HG03442 (cell line): ENCODE measurements around the gene RAB18.
"Not testable (repeated sequence)": the region's sequence is repeated elsewhere in the genome, so short reads cannot be mapped to it uniquely, and the experiment has no call there.

ENCODE experiments used
- ATAC-seq: cut with Tn5 transposase; IDR thresholded peaks from one replicate; pipeline ENCODE4 v1.9.1; 2021; ENCODE audit warnings: mild to moderate bottlenecking, moderate library complexity; ENCODE audit not compliant: unreplicated experiment

Gene RAB18

DNA sequence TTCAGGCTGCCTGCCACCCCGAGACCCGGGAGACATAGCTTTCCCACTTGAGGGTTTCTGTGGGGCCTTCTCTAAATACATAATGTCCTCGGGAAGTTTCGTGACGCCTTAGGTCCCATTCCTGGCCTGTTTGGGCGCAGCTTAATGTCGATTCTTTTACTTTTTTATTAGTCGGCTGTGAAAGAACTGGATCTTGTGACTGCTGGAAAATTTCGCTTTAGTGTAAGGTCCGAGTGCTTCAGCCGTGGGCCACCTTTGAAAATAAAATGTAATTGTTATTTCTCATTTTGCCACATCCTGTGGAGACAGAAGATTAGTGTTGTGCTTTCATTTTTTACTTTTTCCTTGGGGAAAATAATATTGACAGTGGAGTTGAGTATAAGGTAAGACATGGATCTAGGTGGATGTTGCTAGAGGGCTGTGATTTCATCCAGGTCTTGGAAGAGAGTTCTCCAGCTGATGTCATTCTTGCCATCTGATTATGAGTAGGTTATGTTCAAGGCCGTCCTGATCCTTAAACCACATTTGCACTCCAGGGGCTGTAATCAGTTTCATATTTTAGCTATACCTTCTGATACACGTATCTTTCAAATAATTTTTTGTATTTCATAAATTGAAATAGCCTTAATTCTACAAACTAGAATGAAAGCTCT lies 830 bp downstream of the RAB18 start:
- ATAC-seq: no peak

DNA sequence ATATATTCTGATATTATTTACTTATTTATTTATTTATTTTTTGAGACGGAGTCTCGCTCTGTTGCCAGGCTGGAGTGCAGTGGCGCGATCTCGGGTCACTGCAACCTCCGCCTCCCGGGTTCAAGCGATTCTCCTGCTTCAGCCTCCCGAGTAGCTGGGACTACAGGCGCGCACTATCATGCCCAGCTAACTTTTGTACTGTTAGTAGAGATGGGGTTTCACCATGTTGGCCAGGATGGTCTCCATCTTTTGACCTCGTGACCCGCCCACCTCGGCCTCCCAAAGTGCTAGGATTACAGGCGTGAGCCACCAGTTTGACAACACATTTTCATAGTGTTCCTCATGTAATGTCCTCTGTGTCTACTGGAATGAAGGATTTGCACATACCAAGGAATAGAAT lies 1.4 kb downstream of the RAB18 start:
- ATAC-seq: not testable (repeated sequence)

DNA sequence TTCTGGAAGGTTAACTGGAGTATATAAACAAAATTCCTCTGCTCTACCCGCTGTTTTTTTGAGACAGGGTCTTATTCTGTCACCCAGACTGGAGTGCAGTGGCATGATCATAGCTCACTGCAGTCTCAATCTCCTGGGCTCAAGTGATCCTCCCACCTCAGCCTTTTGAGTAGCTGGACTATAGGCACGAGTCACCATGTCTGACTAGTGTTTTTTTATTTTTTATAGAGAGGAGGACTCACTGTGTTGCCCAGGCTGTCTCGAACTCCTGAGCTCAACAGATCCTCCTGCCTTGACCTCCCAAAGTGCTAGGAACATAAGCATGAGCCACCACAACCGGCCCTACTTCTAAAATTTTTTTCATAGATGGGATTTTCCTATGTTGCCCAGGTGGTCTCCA lies 2.2 kb downstream of the RAB18 start:
- no peak for ATAC-seq

DNA sequence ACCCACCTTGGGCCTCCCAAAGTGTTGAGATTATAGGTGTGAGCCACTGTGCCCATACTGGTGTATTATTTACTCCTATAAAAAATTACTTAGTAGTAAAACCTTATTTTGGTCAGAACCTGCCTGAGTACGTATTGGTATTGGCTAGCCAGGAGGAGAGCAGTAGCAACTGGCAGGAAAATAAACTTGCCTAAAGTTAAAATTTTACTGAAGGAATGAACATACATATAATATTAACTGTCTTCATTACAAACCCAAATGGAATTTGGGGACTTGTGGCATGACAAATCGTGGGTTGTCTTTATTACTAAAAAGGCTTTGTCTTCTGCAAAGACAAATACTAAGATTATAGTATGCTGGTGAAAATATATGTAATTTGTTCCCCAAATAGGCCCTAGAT lies 8.4 kb downstream of the RAB18 start:
- ATAC-seq: no peak

DNA sequence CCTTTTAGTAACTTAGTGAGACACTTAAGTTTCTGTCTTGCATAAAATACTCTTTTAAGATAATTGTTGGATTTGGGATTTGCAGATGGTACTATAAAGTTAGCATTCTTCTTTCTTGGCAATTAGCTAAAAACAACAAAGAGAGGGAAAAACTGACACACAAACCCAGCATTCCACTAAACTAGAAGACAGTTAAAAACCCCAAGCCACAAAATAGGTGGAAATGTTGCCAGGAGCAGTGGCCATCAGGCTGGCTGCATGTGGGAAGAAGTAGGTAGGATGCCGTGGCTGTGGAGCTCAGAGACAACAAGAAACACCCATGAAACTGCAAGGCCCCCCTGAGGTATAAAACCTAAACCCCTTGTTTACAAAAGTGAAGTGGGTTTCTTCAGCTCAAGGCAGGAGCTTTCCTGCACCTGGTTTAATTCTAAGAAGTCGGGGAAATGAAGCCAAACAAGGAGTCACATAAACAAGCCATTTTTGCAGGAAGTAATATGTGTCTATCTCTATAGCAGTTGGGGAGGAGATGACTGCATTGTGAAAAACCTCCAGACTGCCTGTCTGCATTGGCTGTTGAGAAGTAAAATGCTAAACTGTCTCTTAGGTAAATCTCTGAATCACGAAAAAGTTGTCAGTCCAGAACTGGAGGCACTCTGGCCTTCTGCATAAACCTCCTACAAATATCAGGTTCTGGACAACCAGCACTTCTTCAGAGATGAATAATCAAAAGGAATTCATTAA lies 9.5 kb downstream of the RAB18 start:
- no peak for ATAC-seq

DNA sequence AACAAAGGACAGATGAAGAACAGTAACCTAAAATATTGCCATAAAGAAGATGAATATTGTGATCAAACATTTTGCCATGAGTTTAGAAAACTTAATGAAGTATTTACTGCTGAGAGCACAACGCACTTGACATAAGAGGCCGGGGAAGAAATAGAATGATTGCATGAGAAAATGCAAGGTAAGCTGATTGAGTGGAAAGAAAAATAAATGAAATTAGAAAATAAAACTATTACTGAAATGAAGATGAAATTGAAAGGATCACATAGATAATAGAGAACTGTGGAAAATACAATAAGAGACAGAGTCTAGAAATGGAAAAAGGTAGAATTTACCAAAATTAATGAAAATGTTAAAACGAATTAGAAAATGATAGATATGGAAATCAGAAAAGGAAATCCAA lies 10.1 kb downstream of the RAB18 start:
- ATAC-seq: no peak

DNA sequence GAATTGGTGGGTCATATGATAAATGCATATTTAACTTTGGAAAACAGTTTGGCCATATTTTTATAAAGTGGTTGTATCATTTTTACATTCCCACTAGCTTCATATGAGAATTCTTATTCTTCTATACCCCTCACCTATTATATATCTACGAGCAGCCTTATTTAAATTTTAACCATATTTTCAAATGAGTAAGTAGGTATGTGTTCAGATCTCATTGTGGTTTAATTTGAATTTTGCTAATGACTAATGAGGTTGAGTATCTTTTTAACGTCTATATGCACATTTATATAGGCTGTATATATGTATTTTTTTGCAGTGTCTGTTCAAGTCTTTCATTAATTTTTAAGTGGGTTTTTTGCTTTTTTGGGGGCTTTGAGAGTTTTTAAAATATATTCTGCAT lies 14.2 kb downstream of the RAB18 start:
- no peak for ATAC-seq

DNA sequence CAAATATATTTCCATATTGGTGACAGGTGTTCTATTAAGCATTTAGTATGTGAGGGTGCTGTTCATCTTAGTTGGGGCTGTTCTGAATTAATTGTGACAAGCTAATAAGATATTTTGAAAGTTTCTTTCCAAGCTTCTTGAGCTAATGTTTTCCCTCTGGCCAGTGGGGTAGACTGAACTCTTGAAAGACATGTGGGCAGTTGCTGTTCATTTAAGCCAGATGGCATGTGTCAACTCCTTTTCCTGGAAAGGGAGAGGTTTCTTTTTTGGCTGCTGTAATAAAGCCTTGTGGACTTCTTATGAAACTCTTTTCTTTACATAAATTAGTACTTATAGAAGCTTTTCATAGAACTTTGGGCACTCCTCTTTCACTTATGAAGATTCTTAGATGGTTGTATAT lies 21.7 kb downstream of the RAB18 start:
- ATAC-seq: no peak

DNA sequence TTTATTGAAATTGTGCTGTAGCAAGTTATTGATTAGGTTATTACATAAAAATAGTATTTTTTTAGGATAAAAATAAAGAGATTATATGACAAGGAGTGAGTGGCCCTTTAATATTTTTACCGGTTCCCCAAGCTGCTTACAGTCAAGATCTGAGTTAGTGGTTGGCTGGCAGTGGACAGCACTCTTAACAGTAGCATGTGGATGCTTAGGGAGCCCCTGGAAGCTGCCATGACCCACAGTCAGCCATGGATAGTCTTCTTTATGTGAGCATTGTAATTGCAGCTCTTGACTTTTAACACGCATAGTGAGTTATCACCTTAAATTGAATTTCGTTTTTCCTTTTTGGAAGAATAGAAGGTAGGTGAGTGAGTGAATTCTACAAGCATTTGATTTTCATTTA lies 22.1 kb downstream of the RAB18 start:
- no peak for ATAC-seq

DNA sequence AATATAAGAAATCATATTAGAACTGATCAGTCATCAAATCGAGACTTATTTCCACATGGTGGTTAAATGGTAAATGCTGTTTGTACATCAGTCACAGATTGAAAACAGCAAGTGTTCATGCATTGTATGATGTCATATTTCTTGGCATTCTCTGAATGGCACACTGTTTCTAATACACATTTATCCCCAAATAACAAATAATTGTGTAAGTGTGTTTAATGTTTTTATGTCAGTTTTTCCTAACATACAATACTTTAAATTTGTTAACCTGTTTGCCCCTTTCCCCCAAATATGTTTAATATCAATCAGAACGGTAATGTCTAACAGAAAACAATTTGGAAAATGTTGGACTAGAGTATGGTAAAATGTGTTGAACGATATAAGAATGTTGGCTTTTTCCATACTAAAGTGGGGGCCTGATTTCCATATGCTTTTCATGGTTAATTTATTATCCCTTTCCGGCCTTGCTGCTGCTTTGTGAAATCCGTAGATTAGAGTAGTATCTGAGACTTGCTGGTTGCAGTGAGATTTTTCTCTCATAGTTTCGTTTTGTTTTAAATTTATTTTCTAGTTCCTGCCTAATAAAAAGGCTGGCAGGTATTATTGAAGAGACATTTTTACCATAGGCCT lies 23.7 kb downstream of the RAB18 start:
- no peak for ATAC-seq

DNA sequence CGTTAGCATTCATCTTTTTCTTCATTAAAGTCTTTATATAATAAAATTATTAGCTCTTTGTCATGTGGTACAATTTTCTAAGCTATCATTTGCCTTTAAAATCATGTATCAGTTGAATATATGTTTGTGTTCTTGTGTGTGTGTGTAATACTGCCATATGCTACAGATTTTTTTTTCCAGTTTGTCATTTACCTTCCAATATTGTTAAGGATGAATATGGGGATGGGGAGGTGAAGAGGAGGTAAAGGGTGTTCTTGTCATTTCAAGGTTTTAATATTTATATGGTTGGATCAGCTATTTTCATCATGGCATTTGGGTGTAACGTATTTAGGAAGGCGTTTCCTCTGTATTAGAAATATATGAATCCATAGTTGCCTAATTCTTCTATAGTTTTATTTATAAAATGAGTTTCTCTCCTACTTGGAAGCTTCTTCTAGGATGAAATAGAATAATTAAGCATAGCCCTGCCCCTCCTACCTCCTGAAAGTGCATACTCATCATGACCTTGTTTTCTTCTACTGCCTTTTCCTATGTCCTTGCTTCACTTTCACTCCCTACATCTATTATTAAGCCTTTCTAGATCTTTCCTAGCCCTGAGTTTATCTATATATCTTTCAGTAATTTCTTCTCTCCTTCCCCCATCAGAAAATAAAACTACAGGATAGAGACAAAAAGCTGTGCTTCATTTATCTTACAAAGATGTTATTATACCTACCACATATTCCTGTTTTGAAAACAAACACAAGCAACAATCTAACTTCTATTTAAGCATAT lies 25.1 kb downstream of the RAB18 start:
- ATAC-seq: no peak

DNA sequence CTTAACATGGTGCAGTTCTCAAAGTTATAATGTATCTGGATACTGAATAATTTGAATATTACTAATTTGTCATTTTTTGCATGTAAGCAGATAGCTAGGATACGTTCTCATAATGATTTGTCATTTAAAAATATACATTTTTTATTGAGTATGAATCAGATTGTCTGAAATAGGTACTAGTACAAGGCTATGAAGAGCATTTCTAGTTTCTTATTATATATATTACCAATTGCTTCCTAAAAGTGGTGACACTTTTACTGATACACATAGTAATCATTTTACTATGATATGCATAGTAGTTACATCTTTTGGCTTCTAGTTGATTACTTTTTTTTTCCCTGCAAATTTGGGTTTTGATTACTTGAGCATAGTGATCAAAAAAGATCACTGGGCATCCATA lies 26.4 kb downstream of the RAB18 start:
- no peak for ATAC-seq

DNA sequence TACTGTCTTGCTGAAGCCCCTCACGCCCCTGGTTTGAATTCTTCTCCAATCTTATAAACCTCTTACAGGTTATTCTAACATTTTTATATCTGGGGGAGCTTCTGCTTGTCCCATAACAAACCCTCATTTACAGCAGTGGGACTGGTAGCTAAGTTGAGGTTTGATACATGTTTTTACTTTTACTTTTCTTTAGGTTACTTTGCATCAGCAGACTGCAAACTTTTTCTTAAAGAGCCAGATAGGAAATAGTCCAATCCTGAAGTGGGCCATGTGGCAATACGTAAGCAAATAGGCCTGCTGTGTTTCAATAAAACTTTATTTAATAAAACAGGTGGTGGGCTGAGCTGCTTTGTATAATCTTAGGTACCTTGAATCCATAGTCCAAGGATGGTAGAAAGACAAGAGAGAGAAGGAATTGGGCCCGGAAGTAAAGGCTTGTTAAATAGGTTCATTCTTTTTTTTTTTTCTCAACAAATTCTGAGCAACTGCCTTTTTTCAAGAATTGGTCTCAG lies 27.3 kb downstream of the RAB18 start:
- no peak for ATAC-seq

DNA sequence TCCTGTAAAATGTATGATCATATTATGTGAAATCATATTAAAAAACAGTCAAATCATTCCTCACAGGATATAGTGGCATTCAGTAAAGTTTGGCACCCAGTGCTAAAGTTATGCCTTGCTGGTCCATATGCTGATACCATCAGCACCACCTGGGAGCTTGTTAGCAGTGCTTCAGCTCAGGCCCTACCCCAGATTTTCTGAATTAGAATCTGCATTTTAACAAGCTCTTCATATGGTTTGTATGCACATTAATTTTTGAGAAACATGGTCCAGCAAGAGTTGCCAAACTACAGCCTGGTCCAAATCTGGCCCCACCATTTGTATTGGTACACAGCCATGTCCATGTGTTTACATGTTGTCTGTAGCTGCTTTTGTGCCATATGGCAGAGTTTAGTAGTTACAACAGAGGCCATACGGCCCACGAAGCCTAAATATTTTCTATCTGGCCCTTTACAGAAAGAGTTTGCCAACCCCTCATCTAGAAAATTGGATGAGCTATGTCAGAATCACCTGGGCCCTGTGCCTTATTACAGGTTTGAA lies 30.1 kb downstream of the RAB18 start:
- no peak for ATAC-seq

DNA sequence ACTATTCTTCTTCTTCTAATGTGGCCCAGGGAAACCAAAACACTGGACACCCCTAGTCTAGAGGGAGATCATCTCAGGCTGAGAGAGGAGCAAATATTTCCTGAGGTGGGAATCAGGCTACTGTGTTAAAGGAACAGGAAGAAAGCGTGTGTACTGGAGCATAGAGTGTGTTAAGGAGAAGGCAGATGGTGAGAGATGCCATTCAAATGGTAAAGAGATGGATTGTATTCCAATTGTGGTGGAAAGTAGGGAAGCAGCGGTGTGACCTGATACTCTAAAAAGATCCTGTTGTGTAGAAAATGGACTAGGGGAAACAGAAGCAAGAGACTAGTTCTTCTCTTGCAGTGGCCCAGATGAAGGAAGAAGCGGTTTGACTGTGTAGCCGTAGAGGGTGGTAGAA lies 31.2 kb downstream of the RAB18 start:
- no peak for ATAC-seq

DNA sequence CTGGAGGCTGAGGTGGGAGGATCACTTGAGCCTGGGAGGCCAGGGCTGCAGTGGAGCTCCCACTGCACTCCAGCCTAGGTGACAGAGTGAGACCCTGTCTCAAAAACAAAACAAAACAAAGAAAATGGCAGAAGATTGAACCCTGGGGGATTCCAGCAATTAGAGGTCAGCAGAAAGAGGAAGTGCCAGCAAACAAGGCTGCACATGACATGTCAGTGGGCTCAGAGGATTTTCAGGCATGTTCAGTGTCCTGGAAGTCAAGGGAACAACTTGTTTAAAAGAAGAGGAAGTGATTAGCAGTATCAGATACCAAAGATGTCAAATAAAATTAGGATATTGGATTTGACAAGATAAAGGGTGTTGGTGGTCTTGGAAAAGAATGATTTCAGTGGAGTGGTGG lies 32.3 kb downstream of the RAB18 start:
- ATAC-seq: no peak

DNA sequence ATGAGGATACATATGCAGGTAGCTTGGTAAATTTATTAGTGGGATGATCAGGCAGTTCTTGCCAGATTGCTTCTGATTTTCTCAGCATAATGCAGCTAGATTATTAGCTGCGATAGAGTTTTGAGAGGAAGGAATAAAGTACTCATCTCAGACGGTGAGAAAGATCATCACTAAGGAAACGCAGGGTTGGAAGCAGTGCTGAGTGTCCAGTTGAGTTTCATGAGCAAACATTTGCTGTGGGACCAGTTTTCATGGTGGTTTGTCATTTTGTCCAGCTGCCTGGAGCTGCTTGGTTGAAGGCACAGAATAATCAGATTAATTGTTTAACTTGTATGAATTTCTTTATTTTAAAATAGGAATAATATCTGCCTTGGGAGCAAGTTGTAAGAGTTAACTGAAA lies 33.1 kb downstream of the RAB18 start:
- no peak for ATAC-seq

DNA sequence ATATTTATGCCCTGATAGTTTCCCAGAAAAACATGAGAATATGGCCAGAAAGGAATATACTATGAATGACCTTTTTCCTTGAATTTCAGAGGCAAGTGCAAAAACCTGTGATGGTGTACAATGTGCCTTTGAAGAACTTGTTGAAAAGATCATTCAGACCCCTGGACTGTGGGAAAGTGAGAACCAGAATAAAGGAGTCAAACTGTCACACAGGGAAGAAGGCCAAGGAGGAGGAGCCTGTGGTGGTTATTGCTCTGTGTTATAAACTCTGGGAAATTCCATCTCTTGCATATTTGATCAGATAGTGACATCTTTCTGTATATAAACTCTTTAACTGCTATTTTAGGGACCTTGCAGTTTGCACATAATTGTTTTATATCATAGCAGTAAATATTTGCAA lies 33.7 kb downstream of the RAB18 start:
- no peak for ATAC-seq

DNA sequence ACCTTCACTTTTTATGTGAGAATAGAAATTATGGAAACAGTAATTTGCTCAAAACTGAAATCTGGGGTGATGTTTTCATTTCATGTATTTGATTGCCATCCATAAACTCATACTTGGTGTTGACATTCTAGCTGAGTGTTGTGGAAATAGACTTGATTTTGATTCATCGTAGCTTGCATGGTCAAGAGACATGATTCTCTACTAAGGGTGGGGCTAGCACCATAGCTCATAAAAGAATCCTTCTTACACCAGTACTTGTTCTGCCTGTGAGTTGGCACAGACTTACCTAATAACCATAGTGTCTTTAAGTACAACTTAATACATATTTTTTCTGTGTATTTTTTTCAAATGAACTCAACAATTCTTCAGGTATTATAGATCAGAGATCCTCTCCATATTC lies 36.6 kb downstream of the RAB18 start:
- no peak for ATAC-seq

DNA sequence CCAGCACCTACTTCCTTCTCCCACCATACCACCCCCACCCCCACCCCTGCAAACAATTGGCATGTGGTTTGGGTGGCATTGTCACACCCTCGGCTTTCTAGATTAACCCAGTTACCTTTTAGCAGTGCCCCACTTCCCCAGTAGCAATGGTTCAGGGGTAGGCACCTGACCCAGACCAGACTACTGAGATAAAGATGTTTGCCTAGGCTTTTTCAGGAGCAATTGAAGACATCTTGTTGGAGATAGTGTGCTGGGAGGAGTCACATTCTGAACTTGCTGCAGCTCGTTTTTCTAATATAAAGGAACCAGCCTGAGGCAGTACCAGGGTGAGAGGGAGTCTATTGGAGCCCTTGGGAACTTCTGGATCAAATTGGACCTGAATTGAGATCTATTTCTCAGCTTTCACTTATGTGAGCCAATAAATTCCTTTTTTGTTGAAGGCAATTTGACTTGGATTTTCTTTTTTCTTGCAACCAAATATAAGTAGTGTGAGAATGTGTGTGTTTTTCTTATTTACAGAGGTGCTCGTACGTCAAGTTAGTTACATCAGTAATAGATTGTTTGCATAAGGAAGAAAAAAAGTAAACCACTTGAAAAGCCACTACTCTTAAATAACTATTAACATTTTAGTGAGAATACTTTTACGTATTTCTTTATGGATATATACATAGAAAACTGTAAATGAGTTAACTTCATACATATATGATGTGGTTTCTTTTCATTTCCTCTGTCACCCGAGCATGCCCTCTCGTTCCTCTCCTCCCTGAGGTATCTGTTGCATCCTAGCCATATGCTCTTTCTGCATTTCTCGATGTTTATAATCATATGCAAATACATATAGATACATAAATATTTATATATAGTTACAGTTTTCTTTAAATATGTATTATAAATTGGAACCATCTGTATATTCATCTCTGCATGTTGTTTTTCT lies 38.0 kb downstream of the RAB18 start:
- no peak for ATAC-seq
